RWPE1 (cell line): ENCODE results near the gene S100A8.

ENCODE experiments used
- CTCF ChIA-PET: fragments of 350-600 bp; sonication (Branson Sonifier 250); formaldehyde crosslinking; extraction: SDS; loops from one replicate; lab custom pipeline; 2021; lab: Yijun Ruan, JAX
- POLR2A ChIA-PET: fragments of 400-600 bp; formaldehyde crosslinking; extraction: SDS; loops from one replicate; lab custom pipeline; 2020; ENCODE audit warnings: antibody characterized with exemption; ENCODE audit not compliant: low non-redundant PET; lab: Yijun Ruan, JAX
- DNase-seq: peaks from one replicate; pipeline ENCODE4 v3.0.0; 2012; ENCODE audit warnings: low spot score
- H3K27ac ChIP-seq: fragments of 450-650 bp; 2 replicates; pipeline ENCODE4 v1.5.1; 2017
- TF ChIP-seq, protein P1 (sequence below): fragments of 450-650 bp; conservative IDR thresholded peaks from 2 replicates; pipeline ENCODE4 v1.5.1; 2017; ENCODE audit warnings: low read depth, mild to moderate bottlenecking

Gene S100A8

DNA sequence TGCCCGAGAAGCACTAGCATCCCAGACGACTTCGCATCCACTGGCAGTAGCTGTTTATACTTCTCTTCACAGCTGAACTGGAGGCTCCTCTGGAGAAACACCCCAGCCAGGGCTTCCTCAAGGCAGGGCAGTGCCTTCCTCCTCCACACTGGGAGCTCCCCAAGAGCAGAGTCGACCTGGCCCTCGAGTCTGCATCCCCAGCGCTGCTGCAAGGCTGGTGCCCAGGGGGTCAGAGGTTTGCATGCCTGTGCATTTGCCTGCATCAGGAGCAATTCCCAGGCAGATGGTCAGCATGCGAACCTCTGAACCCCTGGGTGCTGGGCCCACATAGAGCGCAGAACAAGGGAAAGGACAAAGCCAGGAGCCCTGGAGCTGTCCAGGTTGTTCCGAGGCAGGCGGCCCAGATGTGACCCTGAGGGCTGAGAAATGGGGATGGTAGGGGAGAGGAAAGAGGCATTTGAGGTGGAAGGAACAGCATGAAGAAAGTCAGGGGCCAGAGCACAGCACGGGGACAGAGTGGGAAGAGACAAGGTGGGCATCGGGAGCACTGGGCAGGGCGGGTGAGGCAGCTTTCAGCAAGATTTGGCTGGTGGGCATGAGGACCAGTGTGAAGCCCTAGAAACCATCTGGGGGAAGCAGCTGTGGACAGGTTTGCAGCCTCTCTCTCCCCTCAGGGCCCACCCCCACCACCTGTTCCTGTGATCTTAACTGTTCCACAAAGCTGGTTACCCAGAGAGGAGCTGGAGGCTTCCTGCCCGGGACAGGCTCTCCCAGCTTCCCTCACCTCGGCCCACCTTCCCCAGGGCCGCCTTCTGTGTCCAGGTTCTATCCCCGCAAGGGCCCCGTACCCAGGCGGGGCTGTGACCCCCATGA is 6.4 kb upstream of the S100A8 start:
- DNase-seq: no peak
- POLR2A ChIA-PET: no interaction called here
- CTCF ChIA-PET: interaction anchor here (0.6 kb wide), 1 partner anchor 42 kb away, joined by 3 read pairs; no protein-coding TSS in a partner anchor
- no peak overlapping the region for H3K27ac ChIP-seq
- TF ChIP-seq, protein P1, sequence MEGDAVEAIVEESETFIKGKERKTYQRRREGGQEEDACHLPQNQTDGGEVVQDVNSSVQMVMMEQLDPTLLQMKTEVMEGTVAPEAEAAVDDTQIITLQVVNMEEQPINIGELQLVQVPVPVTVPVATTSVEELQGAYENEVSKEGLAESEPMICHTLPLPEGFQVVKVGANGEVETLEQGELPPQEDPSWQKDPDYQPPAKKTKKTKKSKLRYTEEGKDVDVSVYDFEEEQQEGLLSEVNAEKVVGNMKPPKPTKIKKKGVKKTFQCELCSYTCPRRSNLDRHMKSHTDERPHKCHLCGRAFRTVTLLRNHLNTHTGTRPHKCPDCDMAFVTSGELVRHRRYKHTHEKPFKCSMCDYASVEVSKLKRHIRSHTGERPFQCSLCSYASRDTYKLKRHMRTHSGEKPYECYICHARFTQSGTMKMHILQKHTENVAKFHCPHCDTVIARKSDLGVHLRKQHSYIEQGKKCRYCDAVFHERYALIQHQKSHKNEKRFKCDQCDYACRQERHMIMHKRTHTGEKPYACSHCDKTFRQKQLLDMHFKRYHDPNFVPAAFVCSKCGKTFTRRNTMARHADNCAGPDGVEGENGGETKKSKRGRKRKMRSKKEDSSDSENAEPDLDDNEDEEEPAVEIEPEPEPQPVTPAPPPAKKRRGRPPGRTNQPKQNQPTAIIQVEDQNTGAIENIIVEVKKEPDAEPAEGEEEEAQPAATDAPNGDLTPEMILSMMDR: no peak

DNA sequence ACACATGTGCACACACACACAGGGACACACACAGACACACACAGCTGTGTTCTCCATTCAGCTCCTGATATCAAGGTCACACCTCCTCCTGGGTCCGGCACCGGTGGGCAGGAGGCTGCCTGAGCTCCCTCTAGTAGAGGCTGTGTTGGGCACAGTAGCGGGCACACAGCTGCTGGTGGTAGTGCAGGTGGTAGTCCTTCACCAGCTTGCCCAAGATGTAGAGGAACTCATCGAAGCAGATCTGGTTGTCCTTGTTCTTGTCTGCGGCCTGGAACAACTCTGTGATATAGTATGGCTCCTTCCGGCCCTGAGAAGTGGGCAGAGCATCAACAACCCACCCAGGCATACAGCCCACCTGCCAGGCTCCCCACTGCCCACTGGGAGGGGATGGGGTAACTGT is 5.6 kb upstream of the S100A8 start:
- POLR2A ChIA-PET: no interaction called here
- CTCF ChIA-PET: interaction anchor here (0.6 kb wide), 1 partner anchor 41 kb away, joined by 3 read pairs; no protein-coding TSS in a partner anchor
- TF ChIP-seq, protein P1: no peak
- H3K27ac ChIP-seq: no peak overlapping the region
- DNase-seq: no peak

DNA sequence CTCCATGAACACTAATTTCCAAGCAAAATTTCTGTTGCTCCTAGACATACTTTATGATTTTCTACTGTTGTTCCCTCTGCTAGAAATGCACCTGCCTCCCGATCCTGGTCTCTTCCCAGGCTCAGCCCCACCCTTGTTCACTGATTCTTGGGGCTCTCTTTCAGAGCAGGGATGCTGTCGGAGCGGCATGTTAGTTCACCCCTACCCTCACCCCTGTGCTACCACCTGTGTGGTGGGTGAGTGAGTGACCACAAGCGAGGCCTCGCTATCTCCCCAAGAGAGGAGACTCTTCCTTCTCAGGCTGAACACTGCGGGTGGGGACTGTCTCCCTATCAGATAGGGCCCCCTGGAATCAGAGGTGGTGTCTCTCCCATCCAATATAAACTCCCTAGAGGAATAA is 4.9 kb upstream of the S100A8 start:
- no peak for DNase-seq
- TF ChIP-seq, protein P1: no peak
- ChIA-PET POLR2A (no interaction called here), CTCF (interaction anchor here (1.2 to 1.3 kb wide), 3 partner anchors 9 to 40 kb away, joined by 3 to 5 read pairs (median 4); partner anchors contain the start of gene S100A9)
- H3K27ac ChIP-seq: peak overlapping the region; percentile 77

DNA sequence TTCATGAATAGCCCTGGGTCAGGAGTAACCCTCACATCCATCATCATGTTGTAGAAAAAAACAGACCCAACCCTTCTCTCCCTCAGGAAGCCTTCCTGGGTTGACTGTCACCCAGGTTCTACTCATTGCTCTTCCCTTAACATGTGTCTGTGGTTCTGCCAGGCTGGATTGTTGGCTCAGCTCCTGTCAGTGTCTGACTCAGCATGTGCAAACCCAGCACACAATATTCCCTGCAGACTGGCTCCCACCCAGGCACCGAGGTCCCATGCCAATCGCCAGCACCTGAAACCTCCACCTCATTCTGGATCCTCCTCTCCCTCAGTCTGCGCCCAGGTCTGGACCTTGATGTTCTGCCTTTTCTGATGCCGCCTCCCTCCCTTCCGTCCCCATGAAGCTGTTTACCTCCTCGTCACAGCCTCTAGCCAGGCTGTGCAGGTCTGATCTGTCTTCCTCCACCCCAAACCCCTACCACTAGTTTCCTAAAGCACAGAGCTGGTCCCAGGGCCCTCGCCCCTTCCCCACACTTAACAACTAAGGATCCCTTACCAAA is 4.3 kb upstream of the S100A8 start:
- H3K27ac ChIP-seq: peak overlapping the region; percentile 77
- ChIA-PET CTCF (interaction anchor here (0.5 to 1.3 kb wide), 4 partner anchors 10 to 40 kb away, joined by 3 to 6 read pairs (median 4); partner anchors contain the start of gene S100A9), POLR2A (no interaction called here)
- no peak for DNase-seq
- TF ChIP-seq, protein P1: no peak

DNA sequence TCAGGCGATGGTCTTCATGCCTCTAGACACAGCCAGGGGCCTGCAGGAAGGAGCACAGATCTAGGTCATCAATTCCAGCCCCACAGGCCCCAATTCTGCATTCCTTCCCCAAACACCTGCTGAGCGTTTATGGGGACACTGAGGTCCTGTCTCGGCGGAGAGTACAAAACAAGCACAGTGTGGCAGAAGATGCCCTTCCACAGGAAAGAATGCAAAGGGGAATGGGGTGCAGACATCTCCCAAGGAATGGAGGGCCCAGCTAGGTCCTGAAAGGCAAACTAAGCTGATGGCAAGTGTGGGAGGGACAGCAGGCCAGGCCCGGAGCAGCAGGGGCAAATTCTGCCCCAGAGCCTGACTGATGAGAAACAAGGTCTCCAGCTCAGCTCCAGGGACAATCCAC is 3.5 kb upstream of the S100A8 start:
- DNase-seq: no peak
- ChIA-PET CTCF (interaction anchor here (1.3 kb wide), 1 partner anchor 11 kb away, joined by 3 read pairs; no protein-coding TSS in a partner anchor), POLR2A (no interaction called here)
- peak overlapping the region; percentile 77 for H3K27ac ChIP-seq
- TF ChIP-seq, protein P1: no peak

DNA sequence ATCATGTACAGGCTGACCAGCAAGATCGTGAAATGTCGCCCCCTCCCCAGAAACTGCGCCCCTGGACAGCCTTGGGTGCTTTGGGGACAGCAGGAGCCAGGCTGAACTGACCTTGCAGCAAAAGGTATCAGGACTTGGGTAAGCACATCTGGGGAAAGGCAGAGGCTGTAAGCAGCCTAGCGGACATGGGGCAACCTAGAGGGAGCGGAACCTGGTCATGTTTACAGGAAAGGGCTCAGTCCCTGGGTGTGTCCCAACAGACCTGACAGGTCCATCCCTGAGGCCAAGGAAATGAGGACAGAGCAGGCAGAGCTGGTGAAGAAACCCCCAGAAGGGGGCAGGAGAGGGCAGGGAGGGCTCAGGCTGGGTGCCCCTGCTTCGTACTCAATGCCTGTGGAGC is 3.1 kb upstream of the S100A8 start:
- ChIA-PET CTCF (no interaction called here), POLR2A (no interaction called here)
- TF ChIP-seq, protein P1: no peak
- peak overlapping the region; percentile 77 for H3K27ac ChIP-seq
- DNase-seq: no peak
